ENCODE data around the gene KAT5. TPM values are rescaled to one million over a fixed set of nuclear protein-coding genes. Genes with fewer than 3 reads are reported as not detected.

Gene KAT5
- total and polyA plus RNA-seq, 2 of the 13 experiments (the other 11 are each of a cell fraction or from before 2014, with no cell fraction given), result 35.2 to 48.3 TPM

GRCh38 chr11:65711785-65712632 is at the start of gene KAT5 (continued):
- TF ChIP-seq PITX1 (CRISPR knock-in tag; IDR thresholded peaks at IDR 0.05), result peak; percentile 83
- TF ChIP-seq ZNF18 (CRISPR knock-in tag; IDR thresholded peaks at IDR 0.05; ENCODE audit: insufficient replicate concordance), result peak; percentile 90
- TF ChIP-seq USF2 (IDR thresholded peaks at IDR 0.05; ENCODE audit: low read depth, low read length), result peak; percentile 100
- TF ChIP-seq USF2 (CRISPR knock-in tag; IDR thresholded peaks at IDR 0.05; ENCODE audit: borderline replicate concordance), result peak; percentile 100
- peak; percentile 76; the same call in 1 of the 2 replicates for TF ChIP-seq ATF7-NPFF (CRISPR knock-in tag; IDR thresholded peaks at IDR 0.05; ENCODE audit: low read depth)
- TF ChIP-seq SUZ12 (IDR thresholded peaks at IDR 0.05; ENCODE audit: low read depth, low read length), result no peak
- peak; percentile 87; the same call in 1 of the 2 replicates for TF ChIP-seq ETV6 (CRISPR knock-in tag; conservative IDR thresholded peaks at IDR 0.05)
- peak; percentile 97 for TF ChIP-seq CREM (IDR thresholded peaks at IDR 0.05)
- peak; percentile 59; the same call in 1 of the 2 replicates for TF ChIP-seq CREM (CRISPR knock-in tag; IDR thresholded peaks at IDR 0.05)
- TF ChIP-seq FOXK2 (IDR thresholded peaks at IDR 0.05), result no peak
- TF ChIP-seq ZNF34 (CRISPR knock-in tag; IDR thresholded peaks at IDR 0.05; ENCODE audit: borderline replicate concordance), result peak; percentile 98
- peak; percentile 89; the same call in 1 of the 2 replicates for TF ChIP-seq ZNF224 (CRISPR knock-in tag; IDR thresholded peaks at IDR 0.05)
- TF ChIP-seq ZNF101 (CRISPR knock-in tag; IDR thresholded peaks at IDR 0.05; ENCODE audit: borderline replicate concordance, low read depth), result peak; percentile 40; the same call in 1 of the 2 replicates
- TF ChIP-seq PHF20 (CRISPR knock-in tag; IDR thresholded peaks at IDR 0.05), result peak; percentile 99
- TF ChIP-seq POGZ (CRISPR knock-in tag; IDR thresholded peaks at IDR 0.05), result peak; percentile 95
- TF ChIP-seq TFE3 (CRISPR knock-in tag; IDR thresholded peaks at IDR 0.05), result peak; percentile 99
- TF ChIP-seq ATF4 (CRISPR knock-in tag; IDR thresholded peaks at IDR 0.05), result peak in 1 of 2 experiments; percentile 71; a peak in 2 of 4 replicates
- peak; percentile 93 for TF ChIP-seq ELF1 (CRISPR knock-in tag; IDR thresholded peaks at IDR 0.05)
- TF ChIP-seq PREB (CRISPR knock-in tag; IDR thresholded peaks at IDR 0.05), result no peak
- TF ChIP-seq AKAP8 (CRISPR knock-in tag; IDR thresholded peaks at IDR 0.05), result peak; percentile 72; the same call in 1 of the 2 replicates
